K562 (cell line): ENCODE results near the gene ST6GALNAC3. TPM values are rescaled to one million over a fixed set of nuclear protein-coding genes. Genes with fewer than 3 reads are reported as not detected.

Experiments used
- GTF2E2 ChIP-seq: fragments of 200-800 bp; sonication (Bioruptor generic); IDR thresholded peaks from 2 replicates; pipeline ENCODE4 v1.6.1; 2016; ENCODE audit warnings: missing genetic modification characterization, missing compliant biosample characterization
- NFE2L1 ChIP-seq: fragments of 450-650 bp; IDR thresholded peaks from 2 replicates; pipeline ENCODE4 v1.6.1; 2016; ENCODE audit warnings: missing genetic modification characterization, low read depth, mild to moderate bottlenecking, missing compliant biosample characterization, moderate library complexity, borderline replicate concordance
- polyA plus RNA-seq, 8 experiments: library from polyadenylated mRNA; depleted of rRNA in 4 of 8; stranded (reverse) in 5 of 8; unstranded in 3 of 8; fragments of >200 nt; fragmentation: Nextera tagmentation in 2 of 8; fragmentation: Illumina TruSeq in 1 of 8; extraction: Ambion mirVana in 2 of 8; extraction: Trizol in 1 of 8; gene quantifications; 2 replicates each; pipeline versions ENCODE4 v1.2.1 to v1.2.3, GENCODE V29; 2011 to 2014; ENCODE audit warnings: inconsistent platforms in 1 of 8, missing spikeins in 1 of 8
- total RNA-seq, 7 experiments: library from RNA; depleted of rRNA in 6 of 7; stranded (reverse); fragments of >200 nt in 6 of 7; fragmentation: Illumina TruSeq in 2 of 7; extraction: Trizol in 2 of 7; gene quantifications; 2 replicates each; pipeline versions ENCODE4 v1.2.1 to v1.2.3, GENCODE V29; 2011 to 2021; ENCODE audit warnings: low replicate concordance in 1 of 7
- TF ChIP-seq, protein P1 (sequence below): fragments of 450-650 bp; IDR thresholded peaks from 2 replicates; pipeline ENCODE4 v1.6.1; 2016; ENCODE audit warnings: low read depth
- TF ChIP-seq, protein P2 (sequence below): fragments of 250-450 bp; sonication (Bioruptor Pico); IDR thresholded peaks from 2 replicates; pipeline ENCODE4 v1.4.0; 2020; ENCODE audit warnings: mild to moderate bottlenecking, moderate library complexity

Gene ST6GALNAC3
- total and polyA plus RNA-seq, 9 of the 15 experiments (the other 6 are each of a cell fraction or from before 2014, with no cell fraction given), result 0.04 to 0.29 (median 0.18) TPM; not detected in 6

DNA sequence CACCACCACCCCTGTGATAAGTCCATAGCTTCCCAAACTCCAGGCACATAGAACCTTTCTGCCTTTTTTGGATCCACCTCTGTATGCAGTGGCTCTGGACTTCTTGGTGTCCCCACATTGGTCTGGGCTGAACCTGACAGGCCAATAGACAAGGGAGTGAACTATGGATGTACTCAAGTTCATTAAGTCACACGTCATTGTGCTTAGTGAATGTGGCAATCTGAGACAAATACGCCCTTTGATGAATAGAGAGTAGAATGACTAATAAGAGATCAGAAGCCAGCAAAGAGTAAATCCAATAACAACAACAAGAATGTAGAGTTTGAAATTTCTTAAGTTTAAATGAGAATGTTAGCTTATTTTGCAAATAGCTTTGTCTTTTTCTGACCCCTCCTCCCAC is 114.8 kb downstream of the ST6GALNAC3 start (continued):
- TF ChIP-seq, protein P1, sequence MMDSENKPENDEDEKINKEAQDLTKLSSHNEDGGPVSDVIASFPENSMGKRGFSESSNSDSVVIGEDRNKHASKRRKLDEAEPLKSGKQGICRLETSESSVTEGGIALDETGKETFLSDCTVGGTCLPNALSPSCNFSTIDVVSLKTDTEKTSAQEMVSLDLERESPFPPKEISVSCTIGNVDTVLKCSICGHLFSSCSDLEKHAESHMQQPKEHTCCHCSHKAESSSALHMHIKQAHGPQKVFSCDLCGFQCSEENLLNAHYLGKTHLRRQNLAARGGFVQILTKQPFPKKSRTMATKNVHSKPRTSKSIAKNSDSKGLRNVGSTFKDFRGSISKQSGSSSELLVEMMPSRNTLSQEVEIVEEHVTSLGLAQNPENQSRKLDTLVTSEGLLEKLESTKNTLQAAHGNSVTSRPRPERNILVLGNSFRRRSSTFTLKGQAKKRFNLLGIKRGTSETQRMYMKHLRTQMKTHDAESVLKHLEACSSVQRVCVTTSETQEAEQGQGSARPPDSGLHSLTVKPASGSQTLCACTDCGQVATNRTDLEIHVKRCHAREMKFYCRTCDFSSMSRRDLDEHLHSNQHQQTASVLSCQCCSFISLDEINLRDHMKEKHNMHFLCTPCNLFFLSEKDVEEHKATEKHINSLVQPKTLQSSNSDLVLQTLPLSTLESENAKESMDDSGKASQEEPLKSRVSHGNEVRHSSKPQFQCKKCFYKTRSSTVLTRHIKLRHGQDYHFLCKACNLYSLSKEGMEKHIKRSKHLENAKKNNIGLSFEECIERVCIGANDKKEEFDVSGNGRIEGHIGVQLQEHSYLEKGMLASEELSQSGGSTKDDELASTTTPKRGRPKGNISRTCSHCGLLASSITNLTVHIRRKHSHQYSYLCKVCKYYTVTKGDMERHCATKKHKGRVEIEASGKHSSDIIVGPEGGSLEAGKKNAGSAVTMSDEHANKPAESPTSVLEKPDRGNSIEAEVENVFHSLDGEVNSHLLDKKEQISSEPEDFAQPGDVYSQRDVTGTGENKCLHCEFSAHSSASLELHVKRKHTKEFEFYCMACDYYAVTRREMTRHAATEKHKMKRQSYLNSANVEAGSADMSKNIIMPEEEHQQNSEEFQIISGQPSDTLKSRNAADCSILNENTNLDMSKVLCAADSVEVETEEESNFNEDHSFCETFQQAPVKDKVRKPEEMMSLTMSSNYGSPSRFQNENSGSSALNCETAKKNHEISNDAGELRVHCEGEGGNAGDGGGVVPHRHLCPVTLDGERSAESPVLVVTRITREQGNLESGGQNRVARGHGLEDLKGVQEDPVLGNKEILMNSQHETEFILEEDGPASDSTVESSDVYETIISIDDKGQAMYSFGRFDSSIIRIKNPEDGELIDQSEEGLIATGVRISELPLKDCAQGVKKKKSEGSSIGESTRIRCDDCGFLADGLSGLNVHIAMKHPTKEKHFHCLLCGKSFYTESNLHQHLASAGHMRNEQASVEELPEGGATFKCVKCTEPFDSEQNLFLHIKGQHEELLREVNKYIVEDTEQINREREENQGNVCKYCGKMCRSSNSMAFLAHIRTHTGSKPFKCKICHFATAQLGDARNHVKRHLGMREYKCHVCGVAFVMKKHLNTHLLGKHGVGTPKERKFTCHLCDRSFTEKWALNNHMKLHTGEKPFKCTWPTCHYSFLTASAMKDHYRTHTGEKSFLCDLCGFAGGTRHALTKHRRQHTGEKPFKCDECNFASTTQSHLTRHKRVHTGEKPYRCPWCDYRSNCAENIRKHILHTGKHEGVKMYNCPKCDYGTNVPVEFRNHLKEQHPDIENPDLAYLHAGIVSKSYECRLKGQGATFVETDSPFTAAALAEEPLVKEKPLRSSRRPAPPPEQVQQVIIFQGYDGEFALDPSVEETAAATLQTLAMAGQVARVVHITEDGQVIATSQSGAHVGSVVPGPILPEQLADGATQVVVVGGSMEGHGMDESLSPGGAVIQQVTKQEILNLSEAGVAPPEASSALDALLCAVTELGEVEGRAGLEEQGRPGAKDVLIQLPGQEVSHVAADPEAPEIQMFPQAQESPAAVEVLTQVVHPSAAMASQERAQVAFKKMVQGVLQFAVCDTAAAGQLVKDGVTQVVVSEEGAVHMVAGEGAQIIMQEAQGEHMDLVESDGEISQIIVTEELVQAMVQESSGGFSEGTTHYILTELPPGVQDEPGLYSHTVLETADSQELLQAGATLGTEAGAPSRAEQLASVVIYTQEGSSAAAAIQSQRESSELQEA, result no peak
- TF ChIP-seq NFE2L1 (tag) (no peak), GTF2E2 (tag) (no peak)
- TF ChIP-seq, protein P2, sequence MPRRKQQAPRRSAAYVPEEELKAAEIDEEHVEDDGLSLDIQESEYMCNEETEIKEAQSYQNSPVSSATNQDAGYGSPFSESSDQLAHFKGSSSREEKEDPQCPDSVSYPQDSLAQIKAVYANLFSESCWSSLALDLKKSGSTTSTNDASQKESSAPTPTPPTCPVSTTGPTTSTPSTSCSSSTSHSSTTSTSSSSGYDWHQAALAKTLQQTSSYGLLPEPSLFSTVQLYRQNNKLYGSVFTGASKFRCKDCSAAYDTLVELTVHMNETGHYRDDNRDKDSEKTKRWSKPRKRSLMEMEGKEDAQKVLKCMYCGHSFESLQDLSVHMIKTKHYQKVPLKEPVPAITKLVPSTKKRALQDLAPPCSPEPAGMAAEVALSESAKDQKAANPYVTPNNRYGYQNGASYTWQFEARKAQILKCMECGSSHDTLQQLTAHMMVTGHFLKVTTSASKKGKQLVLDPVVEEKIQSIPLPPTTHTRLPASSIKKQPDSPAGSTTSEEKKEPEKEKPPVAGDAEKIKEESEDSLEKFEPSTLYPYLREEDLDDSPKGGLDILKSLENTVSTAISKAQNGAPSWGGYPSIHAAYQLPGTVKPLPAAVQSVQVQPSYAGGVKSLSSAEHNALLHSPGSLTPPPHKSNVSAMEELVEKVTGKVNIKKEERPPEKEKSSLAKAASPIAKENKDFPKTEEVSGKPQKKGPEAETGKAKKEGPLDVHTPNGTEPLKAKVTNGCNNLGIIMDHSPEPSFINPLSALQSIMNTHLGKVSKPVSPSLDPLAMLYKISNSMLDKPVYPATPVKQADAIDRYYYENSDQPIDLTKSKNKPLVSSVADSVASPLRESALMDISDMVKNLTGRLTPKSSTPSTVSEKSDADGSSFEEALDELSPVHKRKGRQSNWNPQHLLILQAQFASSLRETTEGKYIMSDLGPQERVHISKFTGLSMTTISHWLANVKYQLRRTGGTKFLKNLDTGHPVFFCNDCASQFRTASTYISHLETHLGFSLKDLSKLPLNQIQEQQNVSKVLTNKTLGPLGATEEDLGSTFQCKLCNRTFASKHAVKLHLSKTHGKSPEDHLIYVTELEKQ (CRISPR knock-in tag), result no peak
